Right cardiac atrium (tissue), 5 donors: Measurements from ENCODE around the gene ZNF446. TPM values are rescaled to one million over a fixed set of nuclear protein-coding genes. Genes with fewer than 3 reads are reported as not detected.
"Not testable (repeated sequence)": the region's sequence is repeated elsewhere in the genome, so short reads cannot be mapped to it uniquely, and the experiment has no call there.

Experiments
- ATAC-seq, 2 donors: fragments of 200-7000 bp; cut with Tn5 transposase; one replicate each; pipeline versions ENCODE4 v1.8.0 to v1.9.1; 2020; ENCODE audit warnings: moderate library complexity in 2 of 2, mild to moderate bottlenecking in 1 of 2
- DNase-seq, 3 donors: peaks; one replicate each; pipeline ENCODE4 v3.0.0-alpha.2; 2020
- H3K27ac ChIP-seq: one replicate; pipeline ENCODE4 v1.5.1; 2013; ENCODE audit warnings: mild to moderate bottlenecking, low read length, control low read depth, moderate library complexity
- H3K27me3 ChIP-seq: one replicate; pipeline ENCODE4 v1.6.1; 2013; ENCODE audit not compliant: control insufficient read depth, insufficient read depth
- H3K4me1 ChIP-seq: one replicate; pipeline ENCODE4 v1.6.1; 2013; ENCODE audit warnings: low read length; ENCODE audit not compliant: control insufficient read depth, insufficient read depth
- H3K4me3 ChIP-seq: one replicate; pipeline ENCODE4 v1.5.1; 2013; ENCODE audit warnings: low read length, control low read depth
- H3K9me3 ChIP-seq: one replicate; pipeline ENCODE4 v1.6.1; 2013; ENCODE audit warnings: low read length; ENCODE audit not compliant: control insufficient read depth
- WGBS: extraction: QIAGEN DNeasy Blood & Tissue Kit; methylation state at CpG from one replicate; pipeline ENCODE4 v1.1.7; 2013; 5-methylcytosine and 5-hydroxymethylcytosine counted together
- intact Hi-C, 4 donors: fragments of 100-400 bp; cut with DNase I; formaldehyde crosslinking; loops; one replicate each; pipeline versions ENCODE4 v1.11.0 to v1.14.0; 2022 to 2023
- long read RNA-seq, 4 donors: library from polyadenylated mRNA; unstranded; transcript quantifications; one replicate each; pipeline ENCODE4 v2.0.0, GENCODE V29; 2020 to 2021
- polyA plus RNA-seq: library from polyadenylated mRNA; stranded (reverse); fragments of 200-250 nt; gene quantifications from one replicate; pipeline ENCODE4 v1.2.3, GENCODE V29; 2013
- total RNA-seq, 4 donors: library from RNA; stranded (reverse); fragmentation: NEBNext Ultra II Directional; extraction: Animal tissue kit (Norgen Biotek cat#: 25700); gene quantifications; one replicate each; pipeline ENCODE4 v1.2.1, GENCODE V29; 2021
- donor health status: healthy with polysubstance abuse.
- donor health status: DM: no; HTN: yes; CAD: no.
- donor health status: DM: no; HTN: no; CAD: no.
- donor health status: DM: no; HTN: yes; CAD: no; lungs with severe emphysema.
- donor health status: DM: yes; HTN: yes; CAD: no.

ZNF446 gene
- total RNA-seq = 1 to 10 TPM; 4.8 to 7.6 (median 5.7) TPM
- polyA plus RNA-seq = 6.4 TPM
- long read RNA-seq, donor 1, partial matches to known transcripts = 5 of 19 reads
- long read RNA-seq, donor 1, other reads (novel, unspliced or antisense) = 9 of 19 reads
- long read RNA-seq, donor 2, partial matches to known transcripts = 9 of 27 reads
- long read RNA-seq, donor 2, other reads (novel, unspliced or antisense) = 18 of 27 reads
- long read RNA-seq, donor 3, transcript ZNF446-203 (7 exons, 2,238 nt) = major isoform, 5 of 74 reads
- long read RNA-seq, donor 3, partial matches to known transcripts = 30 of 74 reads
- long read RNA-seq, donor 3, other reads (novel, unspliced or antisense) = 39 of 74 reads
- long read RNA-seq, donor 4, partial matches to known transcripts = 5 of 21 reads
- long read RNA-seq, donor 4, other reads (novel, unspliced or antisense) = 13 of 21 reads

DNA sequence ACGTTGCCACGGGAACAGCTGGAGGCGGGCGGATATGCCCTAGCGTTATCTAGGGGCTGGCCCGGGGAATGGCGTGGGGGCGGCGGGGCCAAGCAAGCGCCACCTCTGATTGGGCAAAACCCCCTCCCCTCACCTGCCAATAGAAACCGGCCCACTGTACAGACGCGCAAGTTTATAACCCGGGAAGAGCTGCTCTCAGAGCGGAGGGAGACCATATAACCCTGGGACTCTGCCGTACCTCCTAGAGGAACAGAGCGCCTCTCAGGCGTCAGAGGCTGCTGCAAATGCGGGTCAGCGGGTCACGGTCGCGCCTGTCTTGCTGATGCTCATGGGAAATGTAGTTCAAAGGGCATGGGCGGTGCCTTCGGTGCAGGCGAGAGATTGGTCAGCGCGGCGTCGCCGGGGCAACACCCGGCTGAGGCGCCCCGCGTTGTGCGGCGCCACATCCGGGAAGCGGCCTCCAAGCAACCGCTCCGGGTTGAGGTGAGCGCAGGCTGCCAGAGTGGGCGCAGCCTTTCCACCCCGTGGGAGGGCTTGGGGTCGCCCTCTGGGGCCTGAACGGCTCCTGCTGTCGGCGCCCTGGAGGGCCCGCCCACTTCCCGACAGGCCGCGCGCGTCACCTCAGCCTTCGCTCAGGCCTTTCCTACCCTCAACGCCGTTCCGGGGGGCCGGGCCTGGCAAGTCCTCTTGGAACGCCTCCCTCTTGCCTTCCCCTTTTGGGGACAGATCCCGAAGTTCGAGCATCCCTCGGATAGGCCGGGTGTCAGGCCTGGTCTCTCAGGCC lies at the start of gene ZNF446:
ZNF446 (plus strand) TSS at position 639 of the 784 bp plus-strand sequence. CDS start 867 bp downstream, outside the sequence.
- Histone ChIP-seq H3K9me3 (no peaks in the 10 kb centered on the region), H3K27ac (peak within 1 kb of the TSS; percentile 89), H3K4me3 (peak within 1 kb of the TSS; percentile 64), H3K4me1 (no peaks in the 10 kb centered on the region), H3K27me3 (no peaks in the 10 kb centered on the region)
- WGBS = under 1% methylated on average over 64 of the region's 64 CpGs
- intact Hi-C loops = no loop called here
- DNase-seq (peak; percentile 97 to 98 (median 97)), ATAC-seq (peak; percentile 93)

- H3K27ac ChIP-seq = no peak overlapping the region
- DNase-seq = no peak
- H3K9me3 ChIP-seq = peaks cover 29% of the 10 kb centered on the region
- no peak overlapping the region for H3K4me3 ChIP-seq
- intact Hi-C loops = no loop called here
- WGBS = 75% methylated on average over 1 of the region's 1 CpG
- H3K27me3 ChIP-seq = no peaks in the 10 kb centered on the region
- H3K4me1 ChIP-seq = no peaks in the 10 kb centered on the region
- peak in 1 of 2 donors; percentile 22 for ATAC-seq
These were observed 47.5 kb upstream of the ZNF446 start for GRCh38 chr19:58428617-58429016.

- Histone ChIP-seq H3K4me3 (no peak overlapping the region), H3K4me1 (no peaks in the 10 kb centered on the region), H3K27ac (no peak overlapping the region), H3K27me3 (no peaks in the 10 kb centered on the region), H3K9me3 (peaks cover 40% of the 10 kb centered on the region)
- DNase-seq (no peak), ATAC-seq (no peak)
- intact Hi-C loops = no loop called here
These were observed 46.4 kb upstream of the ZNF446 start for GRCh38 chr19:58429745-58430144.

- H3K9me3 ChIP-seq = peaks cover 40% of the 10 kb centered on the region
- DNase-seq = no peak
- peak overlapping the region; percentile 11 for H3K4me3 ChIP-seq
- intact Hi-C loops = no loop called here
- WGBS = 96% methylated on average over 2 of the region's 2 CpGs
- ATAC-seq = no peak
- no peak overlapping the region for H3K27ac ChIP-seq
- no peaks in the 10 kb centered on the region for H3K27me3 ChIP-seq
- H3K4me1 ChIP-seq = peaks cover 2% of the 10 kb centered on the region
These were observed 41.9 kb upstream of the ZNF446 start for GRCh38 chr19:58434217-58434616.

GRCh38 chr19:58439576-58440554 lies 36.3 kb upstream of the ZNF446 start, which contains the start of gene ZNF132:
Gene ZNF132, minus strand, starts transcription at chr19:58440153. Its CDS starts 332 bp downstream, at chr19:58439821.
- 7% methylated on average over 59 of the region's 59 CpGs for WGBS
- Histone ChIP-seq H3K9me3 (peaks cover 3% of the 10 kb centered on the region), H3K4me3 (peak within 1 kb of the TSS; percentile 80), H3K27me3 (no peaks in the 10 kb centered on the region), H3K4me1 (peaks cover 6% of the 10 kb centered on the region), H3K27ac (peak within 1 kb of the TSS; percentile 77)
- peak; percentile 99 for ATAC-seq
- peak; percentile 98 for DNase-seq
- intact Hi-C loops = no loop called here

- Histone ChIP-seq H3K4me3 (peak overlapping the region; percentile 80), H3K9me3 (no peaks in the 10 kb centered on the region), H3K27ac (peak overlapping the region; percentile 77), H3K27me3 (no peaks in the 10 kb centered on the region), H3K4me1 (peaks cover 6% of the 10 kb centered on the region)
- DNase-seq (no peak), ATAC-seq (peak; percentile 5 to 21)
- intact Hi-C loops = no loop called here
- 12% methylated on average over 31 of the region's 31 CpGs for WGBS
These were observed 35.6 kb upstream of the ZNF446 start for GRCh38 chr19:58440556-58440955.

DNA sequence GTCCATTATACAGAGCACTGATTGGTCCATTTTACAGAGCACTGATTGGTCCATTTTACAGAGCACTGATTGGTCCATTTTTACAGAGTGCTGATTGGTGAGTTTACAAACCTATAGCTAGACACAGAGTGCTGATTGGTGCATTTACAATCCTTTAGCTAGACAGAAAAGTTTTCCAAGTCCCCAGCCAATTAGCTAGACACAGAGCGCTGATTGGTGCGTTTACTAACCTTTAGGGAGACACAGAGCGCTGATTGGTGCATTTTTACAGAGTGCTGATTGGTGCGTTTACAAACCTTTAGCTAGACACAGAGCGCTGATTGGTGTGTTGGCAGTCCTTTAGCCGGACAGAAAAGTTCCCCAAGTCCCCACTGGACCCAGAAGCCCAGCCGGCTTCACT lies 33.2 kb upstream of the ZNF446 start:
- DNase-seq, H3K4me1 ChIP-seq, H3K27ac ChIP-seq, ATAC-seq, H3K9me3 ChIP-seq, H3K4me3 ChIP-seq, H3K27me3 ChIP-seq, intact Hi-C loops: not testable (repeated sequence)
- WGBS = 88% methylated on average over 7 of the region's 7 CpGs

DNA sequence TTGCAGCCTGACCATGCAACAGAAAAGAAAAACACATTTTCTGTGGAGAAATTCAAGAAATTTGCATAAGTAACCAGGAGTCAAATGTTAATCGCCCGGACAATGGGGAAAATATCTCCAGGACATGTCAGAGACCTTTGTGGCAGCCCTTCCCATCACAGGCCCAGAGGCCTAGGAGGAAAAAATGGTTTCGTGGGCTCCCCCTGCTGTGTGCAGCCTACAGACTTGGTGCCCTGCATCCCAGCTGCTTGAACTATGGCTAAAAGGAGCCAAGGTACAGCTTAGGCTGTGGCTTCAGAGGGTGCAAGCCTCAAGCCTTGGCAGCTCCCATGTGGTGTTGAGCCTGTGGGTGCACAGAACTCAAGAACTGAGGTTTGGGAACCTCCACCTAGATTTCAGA lies 27.3 kb upstream of the ZNF446 start:
- H3K27me3 ChIP-seq, H3K4me3 ChIP-seq, DNase-seq, intact Hi-C loops, ATAC-seq, H3K27ac ChIP-seq, H3K9me3 ChIP-seq, H3K4me1 ChIP-seq: not testable (repeated sequence)
- WGBS = 67% methylated on average over 3 of the region's 3 CpGs

- 56% methylated on average over 5 of the region's 5 CpGs for WGBS
- intact Hi-C loops, H3K9me3 ChIP-seq, H3K4me3 ChIP-seq, H3K27ac ChIP-seq, H3K27me3 ChIP-seq, H3K4me1 ChIP-seq, ATAC-seq: not testable (repeated sequence)
- peak in 1 of 3 donors; percentile 19 for DNase-seq
These were observed 26.2 kb upstream of the ZNF446 start for GRCh38 chr19:58449980-58450379.

DNA sequence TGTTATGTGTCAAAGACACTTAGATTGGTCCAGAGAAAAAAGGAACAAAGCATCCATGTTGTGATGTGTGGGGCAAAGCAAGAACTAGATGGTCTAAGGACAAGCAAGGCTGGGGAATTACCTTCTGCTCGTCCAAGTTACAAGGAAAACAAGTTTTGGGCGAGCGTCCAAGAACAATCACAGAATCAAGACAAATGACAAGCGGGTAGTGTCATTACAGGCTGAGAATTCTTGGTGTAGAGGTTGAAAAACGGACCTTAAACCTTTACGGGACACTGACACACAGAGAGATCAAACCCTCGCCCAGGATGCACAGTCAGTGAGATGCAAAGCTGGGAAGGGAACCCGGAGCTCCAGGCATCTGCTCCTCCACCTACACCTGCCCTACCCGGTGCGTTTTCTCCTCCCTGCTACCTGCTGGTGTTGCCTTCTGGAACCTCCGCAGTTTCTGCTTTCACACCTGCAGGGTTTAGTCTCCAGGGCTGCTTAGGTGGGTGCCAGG lies 25.2 kb upstream of the ZNF446 start:
- no peak for DNase-seq
- no peaks in the 10 kb centered on the region for H3K4me1 ChIP-seq
- peak in 1 of 2 donors; percentile 6 for ATAC-seq
- intact Hi-C loops = no loop called here
- no peak overlapping the region for H3K27ac ChIP-seq
- peak overlapping the region; percentile 83 for H3K4me3 ChIP-seq
- H3K9me3 ChIP-seq = no peaks in the 10 kb centered on the region
- H3K27me3 ChIP-seq = no peaks in the 10 kb centered on the region
- whole genome bisulfite sequencing = 7% methylated on average over 11 of the region's 11 CpGs
